Effector CD4-positive, alpha-beta T cell (primary cell): Measurements from ENCODE around the gene MBNL1.

ENCODE experiments used
- DNase-seq: peaks from one replicate; pipeline ENCODE4 v3.0.0-alpha.2; 2020

The MBNL1 gene

GRCh38 chr3:152299249-152299976 is 30.7 kb downstream of the MBNL1 start:
- peak; percentile 47 for DNase-seq

DNA sequence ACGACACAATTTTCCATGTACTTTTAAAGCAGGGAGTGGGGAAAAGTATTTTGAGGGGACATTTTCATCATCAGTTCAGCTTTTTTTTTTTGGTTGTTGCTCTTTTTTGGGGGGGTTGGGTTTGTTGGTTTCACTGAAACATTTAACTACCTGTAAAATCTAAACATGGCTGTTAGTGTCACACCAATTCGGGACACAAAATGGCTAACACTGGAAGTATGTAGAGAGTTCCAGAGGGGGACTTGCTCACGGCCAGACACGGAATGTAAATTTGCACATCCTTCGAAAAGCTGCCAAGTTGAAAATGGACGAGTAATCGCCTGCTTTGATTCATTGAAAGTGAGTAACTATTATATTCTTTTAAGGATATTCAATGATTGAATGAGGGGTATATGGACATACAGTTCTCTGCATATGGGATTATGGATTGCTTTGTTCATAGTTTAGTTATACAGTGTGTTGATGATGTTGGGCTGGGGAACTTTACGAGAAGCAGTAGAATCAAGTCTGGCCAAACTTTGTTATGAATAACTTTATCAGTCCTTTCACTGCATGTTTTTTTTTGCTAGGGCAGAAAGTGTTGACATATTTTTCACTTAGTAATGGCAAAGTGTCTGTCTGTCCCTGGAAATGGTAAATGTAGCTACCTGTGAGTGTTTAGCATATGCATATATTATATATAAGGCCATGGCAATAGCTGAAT is 31.5 kb downstream of the MBNL1 start:
- DNase-seq, result no peak

GRCh38 chr3:152301745-152302181 is 33.0 kb downstream of the MBNL1 start:
- DNase-seq, result no peak

DNA sequence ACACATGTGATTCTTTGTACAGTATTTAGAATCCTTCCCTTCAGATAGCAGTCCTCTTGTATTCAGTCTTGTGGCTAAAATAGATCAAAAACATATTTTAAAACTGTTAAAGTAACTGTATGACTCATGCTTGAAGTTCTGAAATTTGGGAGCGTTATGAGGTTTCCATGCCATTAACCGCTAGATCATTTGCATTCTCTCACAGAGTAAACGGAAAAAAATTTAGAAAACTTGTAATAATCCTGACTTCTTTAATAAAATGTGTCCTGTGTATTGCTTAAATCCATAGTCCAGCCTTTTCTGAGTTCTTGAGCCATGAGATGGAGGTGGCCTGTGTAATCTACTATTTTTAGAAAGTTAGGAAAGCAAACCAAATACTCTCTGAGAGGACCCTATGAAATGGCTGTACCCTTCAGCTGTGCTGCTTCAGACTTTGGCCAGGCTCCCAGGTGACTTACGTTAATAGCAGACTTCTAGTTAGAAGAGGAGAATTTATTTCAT is 33.8 kb downstream of the MBNL1 start:
- no peak for DNase-seq

GRCh38 chr3:152304160-152304559 is 35.4 kb downstream of the MBNL1 start:
- no peak for DNase-seq

DNA sequence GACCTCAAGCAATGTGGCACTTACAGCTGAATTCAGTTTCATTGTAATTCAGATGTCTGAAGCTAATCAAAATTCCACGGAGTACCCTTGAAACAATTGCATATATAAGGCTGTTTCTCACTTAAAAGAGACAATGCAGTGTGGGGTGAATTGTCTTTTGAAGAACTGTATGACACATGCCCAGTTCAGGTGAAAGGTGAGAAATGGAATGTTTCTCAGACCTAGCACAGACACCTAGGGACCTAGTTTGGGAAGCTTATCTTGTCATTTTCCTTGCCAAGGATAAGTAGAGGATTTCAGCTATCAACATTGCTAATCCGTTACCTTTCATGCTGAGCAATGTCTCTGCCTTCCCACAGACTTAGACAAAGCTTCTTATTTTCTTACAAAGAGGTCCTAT is 36.3 kb downstream of the MBNL1 start:
- no peak for DNase-seq

- DNase-seq, result no peak
Measured at GRCh38 chr3:152307829-152308474, 39.2 kb downstream of the MBNL1 start.

GRCh38 chr3:152308475-152308844 is 39.7 kb downstream of the MBNL1 start:
- DNase-seq, result no peak

GRCh38 chr3:152309031-152309430 is 40.3 kb downstream of the MBNL1 start:
- no peak for DNase-seq

DNA sequence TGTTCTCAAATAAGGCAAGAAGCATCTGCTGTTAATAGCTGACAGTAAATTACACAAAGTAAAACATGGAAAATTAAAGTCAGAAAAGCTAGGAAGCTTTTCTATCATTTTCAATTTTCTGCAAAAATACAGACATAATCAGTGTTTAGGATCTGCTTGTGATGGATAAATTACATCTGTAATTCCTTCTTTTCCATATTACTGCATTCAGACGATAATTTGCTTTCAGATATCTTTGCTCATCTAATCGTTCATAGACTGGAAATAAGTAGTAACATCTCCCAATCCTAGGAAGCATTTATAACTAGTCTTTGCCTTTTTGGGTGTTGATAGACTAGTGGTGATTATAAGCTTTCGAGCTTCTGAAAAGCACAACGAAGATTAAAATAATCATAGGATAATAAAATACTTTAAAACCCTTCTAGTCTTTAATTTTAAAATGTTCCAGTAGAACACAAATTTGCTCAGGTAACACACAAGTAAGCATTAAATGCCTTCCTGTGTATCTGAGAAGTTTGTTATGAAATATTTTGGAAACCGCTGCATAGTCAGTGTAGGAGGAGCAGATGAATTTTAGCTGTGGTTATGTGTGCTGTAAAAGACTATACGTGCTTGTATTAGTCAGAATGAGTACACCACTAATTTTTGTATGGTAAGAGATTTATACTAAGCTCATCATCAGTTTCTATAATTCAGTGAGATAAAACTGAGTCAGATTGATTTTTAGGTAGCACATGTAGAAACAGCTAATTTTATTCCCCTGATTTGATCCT is 41.0 kb downstream of the MBNL1 start:
- no peak for DNase-seq

DNA sequence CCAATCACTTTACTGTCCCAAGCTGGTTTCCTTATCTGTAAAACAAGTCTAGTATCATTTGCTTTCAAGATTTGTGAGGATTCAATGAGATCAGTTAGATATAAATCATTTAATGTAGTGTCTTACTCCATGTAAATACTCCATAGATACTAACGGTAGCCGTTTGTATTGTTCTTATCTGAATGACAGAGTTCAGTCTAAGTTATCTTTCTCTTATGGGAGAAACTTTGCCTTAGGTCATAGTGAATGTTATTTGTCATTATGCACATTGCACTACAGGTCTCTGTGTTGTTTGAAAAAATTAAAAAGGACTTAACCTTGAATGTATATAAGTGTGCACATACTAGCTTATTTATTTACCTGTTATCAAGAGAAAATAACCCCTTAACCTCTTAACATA is 44.7 kb downstream of the MBNL1 start:
- DNase-seq, result no peak

- no peak for DNase-seq
Measured at GRCh38 chr3:152313914-152314313, 45.2 kb downstream of the MBNL1 start.

GRCh38 chr3:152314677-152315353 is 46.1 kb downstream of the MBNL1 start:
- no peak for DNase-seq

DNA sequence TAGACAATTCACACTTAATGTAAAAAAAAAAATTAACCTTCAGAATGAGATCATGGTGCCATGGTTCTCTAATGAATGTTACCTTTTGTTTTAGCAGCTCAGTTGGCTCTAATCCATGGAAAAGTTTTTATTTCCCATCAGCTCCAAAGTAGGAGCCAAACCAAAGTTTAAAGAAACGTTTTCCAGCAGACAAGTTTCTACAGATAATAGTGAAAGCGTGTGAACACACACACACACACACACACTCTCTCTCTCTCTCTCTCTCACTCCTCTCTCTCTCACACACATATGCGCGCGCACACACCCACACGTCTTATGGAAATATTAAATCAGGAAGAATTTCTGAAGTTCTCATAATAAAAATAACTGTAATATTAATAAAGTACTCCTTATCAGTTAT is 46.9 kb downstream of the MBNL1 start:
- no peak for DNase-seq

GRCh38 chr3:152316318-152316717 is 47.6 kb downstream of the MBNL1 start:
- DNase-seq, result no peak

DNA sequence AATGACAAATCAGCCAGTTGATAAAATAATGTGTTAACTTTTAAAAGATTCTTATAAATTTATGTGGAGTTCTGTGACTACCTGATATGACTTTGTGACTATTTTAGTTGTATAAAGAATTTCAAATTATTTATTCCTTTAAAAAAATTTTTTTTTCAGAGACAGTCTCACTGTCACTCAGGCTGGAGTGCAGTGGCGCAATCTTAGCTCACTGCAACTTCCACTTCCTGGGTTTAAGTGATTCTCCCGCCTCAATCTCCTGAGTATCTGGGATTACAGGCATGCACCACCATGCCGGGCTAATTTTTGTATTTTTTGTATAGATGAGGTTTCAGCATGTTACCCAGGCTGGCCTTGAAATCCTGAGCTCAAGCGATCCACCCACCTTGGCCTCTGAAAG is 48.5 kb downstream of the MBNL1 start:
- DNase-seq, result no peak

- DNase-seq, result no peak
Measured at GRCh38 chr3:152317956-152318355, 49.2 kb downstream of the MBNL1 start.

- no peak for DNase-seq
Measured at GRCh38 chr3:152318512-152318911, 49.8 kb downstream of the MBNL1 start.

DNA sequence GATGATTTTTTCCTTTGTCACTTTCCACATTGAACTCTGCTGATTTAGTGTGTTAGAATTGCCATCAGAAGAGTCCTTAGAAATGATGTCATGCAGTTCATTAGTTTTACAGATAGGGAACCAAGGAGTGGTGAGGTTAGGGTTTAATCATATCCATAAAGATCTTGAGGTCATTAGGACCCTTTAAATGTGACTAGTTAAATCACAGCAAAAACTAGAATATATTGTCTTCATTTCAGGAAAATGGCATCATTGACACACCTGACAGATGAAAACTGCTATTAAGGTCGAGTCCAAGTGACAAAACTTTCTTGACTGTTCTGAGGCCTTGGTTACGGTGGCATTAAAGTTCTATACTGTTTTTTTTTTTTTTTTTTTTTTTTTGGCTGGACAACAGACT is 50.5 kb downstream of the MBNL1 start:
- DNase-seq, result no peak

DNA sequence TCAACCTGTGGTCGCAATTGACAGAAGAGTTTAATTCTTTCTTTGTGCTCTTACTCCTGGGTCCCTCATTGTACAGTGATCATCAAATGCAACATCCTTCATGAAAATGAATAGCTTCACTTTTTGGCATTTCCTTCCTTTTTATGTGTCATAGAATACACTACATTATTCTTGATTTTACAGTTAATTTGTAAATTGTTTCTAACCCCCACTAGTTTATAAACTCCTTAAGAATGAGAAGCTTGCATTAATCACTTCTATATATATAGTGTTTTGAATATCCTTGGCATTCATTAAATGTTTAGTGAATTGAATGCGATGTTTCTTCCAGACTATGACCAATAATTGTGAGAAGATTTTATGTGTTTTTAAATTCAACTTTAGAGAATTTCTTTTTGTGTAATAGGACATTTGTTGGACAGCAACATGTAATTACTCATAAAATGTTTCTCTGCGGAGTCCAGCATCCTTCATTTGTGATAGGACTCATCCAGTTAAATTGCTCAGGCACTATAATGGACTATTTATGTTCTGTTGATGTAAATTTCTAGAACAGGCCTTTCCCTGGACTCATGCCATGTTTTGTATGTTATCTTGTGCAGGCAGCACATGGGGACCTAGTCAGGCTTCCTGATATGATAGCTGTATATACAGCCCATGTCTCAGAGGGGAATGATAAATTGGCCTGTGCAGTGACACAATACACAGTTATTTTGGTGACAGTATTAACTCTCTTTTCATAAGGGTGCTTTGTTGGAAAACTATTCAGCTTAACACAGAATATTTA is 51.3 kb downstream of the MBNL1 start:
- no peak for DNase-seq

DNA sequence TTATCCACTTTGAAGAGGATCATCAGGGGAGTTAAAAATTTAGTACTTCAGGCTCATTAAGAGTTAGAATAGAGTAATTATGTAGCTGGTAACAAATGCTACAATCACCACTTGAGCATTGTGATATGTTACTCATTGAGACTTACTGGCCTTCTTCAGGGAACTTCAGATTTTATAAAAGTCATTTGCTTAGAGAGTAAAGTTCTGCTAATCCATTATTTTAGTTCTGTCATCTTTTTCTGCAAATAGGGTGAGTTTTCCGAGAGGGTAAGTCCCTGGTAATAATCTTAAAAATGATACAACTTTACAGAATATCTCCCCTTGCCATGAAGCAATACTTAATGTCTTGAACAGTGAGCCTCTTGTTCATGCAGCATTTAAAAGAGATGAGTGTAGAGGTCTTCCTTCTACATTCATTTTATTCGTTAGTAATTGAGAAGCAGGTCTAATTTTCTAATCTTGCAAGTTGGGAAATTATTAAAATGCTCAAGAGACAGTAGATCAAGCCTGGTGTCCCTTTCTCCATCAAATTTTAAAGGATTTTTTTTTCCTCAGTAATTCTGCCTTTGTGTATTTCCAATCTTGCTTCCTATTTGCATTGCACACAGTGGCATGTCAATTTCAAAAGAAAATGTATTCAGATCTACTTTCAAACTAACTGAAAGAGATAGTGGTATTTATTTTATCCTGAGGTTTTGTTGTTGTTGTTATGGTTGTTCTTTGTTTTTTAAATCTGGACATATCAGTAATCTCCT is 52.6 kb downstream of the MBNL1 start:
- DNase-seq, result no peak
